ENCODE results near the gene CCNO.

CCNO gene

DNA sequence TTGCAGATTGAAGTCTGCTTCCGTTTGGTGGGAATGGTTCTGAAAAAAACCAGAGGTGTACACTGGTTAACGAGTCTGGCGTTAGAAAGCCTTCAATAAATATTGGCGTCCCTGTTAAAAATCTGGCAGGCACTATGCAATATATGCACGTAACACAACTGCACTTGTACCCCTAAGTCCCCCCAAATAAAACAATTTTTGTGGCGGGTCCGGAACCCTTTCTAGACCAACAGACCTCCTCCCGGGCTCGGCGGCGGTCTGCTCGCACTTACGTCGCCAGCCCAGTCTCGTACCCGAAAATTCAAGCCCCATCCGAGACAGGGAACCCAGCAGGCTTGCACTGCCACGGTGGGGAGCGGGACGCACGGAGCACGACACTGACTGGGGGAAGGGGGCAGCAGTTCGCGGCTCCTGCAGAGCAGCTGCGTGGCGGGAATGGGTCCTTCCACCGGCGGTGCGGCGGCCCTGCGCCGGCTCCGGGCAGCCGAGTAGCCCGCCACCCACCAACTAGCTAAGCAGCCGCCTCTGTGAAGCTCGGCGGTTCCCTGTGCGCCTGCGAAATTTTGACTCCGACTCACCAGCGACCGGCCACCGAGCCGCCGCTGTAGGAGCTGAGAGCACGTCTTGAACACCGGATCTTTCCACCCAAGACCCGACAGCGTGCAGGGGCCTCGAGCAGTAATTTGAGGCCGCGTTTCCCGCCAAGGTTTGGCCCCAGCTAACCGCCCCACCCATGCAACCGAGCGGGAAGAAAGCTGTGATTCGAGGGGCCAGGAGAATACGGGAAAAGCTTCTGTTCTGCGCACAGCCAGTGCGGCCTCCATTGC, 10.2 kb downstream of the CCNO start:
- peak; percentile 64 for DNase-seq

DNA sequence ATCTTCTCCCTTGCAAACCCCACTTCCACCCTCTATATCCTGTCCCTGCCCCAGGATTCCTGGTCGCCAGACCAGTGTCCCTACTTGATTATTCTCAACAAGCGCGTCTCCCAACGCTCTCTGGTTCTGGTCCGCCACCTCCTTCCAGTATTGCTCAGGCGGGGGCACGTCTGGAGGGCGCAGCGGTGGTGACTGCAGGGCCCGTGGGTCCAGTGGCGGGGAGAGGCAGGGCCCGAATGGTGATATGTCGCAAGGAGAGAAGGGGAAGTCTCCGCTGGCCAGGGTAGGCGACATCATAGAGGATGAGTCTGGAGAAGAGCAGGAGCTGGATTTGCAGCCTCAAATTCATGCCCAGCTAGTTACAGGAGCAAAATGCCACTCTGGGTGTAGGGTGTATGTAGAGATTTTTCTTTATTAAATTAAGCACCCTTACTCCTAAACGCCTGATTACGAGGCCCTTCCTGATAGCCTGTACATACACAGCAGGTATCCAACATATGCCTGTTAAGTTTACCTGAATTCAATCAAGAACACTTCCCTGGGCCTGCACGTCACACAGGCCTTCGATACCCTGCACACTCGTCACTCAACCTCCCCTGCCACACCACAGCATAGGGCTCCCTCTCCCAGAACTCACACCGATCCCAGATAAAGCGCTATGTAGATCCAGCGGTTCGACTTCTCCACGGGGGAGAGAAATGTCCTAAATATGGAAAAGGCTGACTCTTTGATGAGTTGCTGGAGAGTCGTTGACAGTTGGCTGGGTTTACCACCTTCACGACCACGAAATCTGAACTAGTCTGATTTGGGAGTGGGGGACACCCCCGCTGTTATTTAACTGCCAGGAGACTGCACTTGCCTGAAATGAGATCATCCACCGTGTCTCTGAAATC, 11.1 kb downstream of the CCNO start:
- no peak for DNase-seq

DNA sequence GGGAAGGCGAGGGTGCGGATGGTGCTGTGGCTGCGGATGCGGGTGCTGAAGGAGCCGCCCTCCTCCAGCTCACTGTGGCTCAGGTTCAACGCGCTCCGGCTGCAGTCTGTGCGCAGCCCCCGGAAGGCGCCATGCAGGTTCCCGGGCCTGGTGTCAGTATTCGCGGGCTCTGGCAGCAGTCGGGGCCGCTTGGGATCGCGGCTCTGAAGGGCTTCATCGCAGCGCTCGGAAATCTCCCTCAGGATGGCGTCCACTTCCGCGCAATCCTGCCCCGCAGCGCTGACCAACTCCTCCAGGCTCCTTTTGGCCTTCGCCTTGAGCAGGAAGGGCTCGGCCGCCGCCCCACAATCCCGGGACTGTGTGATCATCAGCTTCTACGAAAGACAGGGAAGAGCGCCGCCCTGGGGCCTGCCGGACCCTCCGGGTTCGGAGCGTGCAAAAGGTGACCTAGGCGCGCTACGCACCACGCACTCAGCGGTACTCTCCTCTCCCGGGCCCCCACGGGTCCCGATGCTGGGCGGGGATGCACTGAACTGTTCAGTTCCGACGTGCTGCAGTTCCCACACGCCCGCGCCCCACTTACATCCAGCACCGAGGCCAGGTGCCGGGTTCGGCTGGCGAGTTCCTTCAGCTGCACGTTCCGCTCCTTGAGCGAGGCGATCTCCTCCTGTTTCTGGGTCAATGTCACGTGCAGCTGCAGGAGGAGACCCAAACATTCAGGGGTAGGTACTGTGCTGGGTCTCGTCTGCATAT, 12.8 kb downstream of the CCNO start:
- DNase-seq = peak; percentile 57

DNA sequence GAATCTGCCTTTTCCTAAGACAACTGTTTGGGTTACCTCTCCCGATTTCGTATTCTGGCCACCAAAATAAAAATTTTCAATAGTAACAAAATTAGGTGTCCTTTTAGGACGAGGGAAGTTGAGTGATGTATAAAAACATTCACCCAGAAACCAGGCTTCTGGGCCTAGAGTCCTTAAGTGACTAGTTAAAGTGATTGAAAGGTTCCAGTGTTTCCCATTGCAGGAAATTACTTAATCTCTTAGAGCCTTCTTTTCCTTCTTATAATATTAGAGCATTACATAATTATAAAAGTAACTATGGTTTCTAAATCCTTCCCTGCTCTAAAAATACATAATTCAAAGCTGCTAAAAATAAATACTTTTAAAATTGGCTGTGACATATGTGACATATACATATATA, 13.6 kb downstream of the CCNO start:
- DNase-seq = no peak

DNA sequence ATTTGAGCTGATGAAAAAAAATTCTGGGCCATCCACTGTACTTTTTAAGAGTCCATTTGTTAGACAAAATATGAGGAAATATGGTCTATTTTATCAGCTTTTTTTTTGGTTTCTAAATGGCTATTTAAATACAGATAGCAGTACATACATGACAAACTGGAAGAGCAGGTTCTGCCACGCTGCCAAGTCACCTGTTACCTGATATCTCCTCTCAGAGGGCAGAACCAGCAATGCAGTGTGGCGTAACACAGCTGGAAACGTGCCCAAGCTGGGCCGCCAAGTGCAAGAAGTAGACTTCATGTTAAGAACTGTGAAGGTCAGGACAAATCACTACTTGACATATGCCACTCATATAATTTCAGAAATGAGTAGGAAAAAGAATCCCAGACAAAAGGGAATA, 14.4 kb downstream of the CCNO start:
- no peak for DNase-seq

DNA sequence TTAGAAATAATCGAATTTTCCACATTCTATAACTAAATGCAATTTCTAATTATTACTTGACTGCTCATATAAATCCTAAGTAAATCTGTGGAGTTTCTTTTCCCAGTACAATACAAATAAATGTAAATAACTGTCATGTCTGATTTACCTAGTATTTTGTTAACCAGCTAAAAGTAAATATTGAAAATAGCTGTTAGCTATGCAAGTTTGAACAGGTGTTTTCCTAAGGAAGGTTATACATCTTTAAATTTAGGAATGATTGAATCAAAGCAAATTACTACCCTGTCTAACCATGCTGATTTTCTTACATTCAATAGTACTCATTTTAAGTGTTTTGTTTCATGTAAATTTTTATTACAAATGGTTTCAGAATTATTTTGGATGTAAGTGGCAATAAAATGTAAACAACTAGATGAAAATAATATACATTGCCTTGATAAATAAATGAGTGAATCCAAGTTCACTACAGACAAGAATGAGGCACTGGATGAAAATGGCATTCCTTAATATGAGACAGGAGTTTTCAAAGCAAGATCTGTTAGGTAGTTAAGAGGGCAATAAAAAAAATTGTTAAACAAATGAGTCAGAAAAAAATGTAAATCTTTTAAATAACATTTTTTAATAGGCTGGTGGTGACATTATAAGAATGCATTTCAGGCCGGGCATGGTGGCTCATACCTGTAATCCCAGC, 22.1 kb downstream of the CCNO start:
- DNase-seq = no peak

DNA sequence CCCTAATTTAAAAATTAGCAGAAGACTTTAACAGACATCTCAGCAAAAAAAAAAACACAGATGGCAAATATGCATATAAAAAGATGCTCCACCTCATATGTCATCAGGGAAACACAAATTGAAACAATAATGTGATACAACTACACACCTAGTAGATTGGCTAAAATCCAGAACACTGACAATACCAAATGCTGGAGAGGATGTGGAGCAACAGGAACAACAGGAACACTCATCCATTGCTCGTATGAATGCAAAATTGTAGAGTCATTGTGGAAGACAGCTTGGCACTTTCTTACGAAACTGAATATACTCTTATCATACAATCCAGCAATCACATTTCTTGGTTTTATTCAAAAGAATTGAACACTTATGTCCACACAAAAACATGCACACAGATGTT, 28.4 kb downstream of the CCNO start:
- no peak for DNase-seq

DNA sequence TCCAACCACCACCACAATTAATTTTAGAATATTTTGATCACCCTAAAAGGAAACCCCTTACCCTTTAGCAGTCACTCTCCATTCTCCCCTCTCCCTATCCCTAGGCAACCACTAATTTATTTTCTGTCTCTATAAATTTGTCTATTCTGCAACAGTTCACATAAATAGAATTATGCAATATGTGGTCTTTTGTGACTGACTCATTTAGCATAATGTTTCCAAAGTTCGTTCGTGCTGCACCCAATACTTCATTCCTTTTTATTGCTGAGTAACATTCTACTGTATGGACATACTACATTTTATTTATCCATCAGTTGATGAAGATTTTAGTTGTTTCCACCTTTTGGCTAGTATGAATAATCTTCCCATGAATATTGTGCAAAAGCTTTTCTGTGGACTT, 42.2 kb downstream of the CCNO start:
- no peak for DNase-seq

DNA sequence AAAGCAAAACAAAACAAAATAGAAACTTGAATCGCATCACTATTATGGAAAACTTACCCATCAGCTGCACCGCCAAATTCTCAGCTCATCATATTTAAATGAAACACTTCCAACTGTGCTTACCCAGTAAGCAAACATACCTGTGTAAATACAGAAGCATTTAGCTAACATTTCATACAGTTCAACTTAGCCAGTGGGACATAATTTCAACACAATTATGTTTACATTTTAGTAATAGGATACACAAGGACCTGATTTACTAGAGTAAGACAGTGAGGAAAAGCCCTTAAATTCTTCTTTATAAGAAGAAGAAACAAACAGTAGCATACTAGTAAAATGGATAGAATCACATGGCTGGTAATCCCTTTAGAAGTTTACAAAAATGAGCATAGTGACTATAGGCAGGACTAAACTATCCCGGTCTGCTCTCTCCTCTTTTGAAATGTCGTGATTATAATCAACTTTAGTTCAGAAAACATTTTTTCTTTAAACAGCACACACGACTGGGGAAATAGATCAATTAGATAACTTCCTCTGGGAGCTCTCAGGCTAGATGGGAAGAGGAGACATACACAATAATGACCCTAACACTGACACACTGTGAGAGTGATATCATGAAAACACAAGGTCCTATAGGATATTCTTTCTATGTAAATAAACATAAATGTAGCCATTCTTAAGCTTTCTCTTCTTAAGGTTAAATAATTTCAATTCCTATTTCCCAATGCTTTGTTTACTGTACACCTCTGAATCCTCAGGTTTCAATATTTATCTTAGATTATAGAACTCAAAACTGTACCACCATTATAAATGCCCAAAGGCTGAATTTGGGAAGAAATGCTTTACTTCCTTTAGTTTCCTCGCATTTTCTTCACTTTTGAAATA, 44.5 kb downstream of the CCNO start:
- DNase-seq = no peak

DNA sequence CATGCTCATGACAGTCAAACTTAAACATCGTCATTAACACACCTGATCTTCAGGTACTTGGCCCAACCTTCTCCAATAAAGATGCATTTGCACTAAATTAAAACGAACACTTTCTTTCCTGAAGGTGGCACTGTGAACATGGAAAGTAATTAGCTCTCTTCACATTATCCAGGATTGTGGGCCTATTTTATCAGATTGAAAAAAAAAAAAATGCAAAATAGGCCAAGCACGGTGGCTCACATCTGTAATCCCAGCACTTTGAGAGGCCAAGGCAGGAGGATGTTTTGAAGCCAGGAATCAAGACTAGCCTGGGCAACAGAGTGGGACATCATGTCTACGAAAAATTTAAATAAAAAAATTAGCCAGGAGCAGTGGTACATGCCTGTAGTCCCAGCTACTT, 46.0 kb downstream of the CCNO start:
- DNase-seq = no peak
